Peyer's patch (tissue), 4 donors: ENCODE data around the gene AHR.

Experiments
- POLR2A ChIP-seq, 2 donors: fragments of 450-650 bp; IDR thresholded peaks; one replicate each; pipeline ENCODE4 v1.5.1; 2017; ENCODE audit warnings: antibody characterized with exemption in 2 of 2, mild to moderate bottlenecking in 2 of 2, moderate library complexity in 2 of 2
- TF ChIP-seq, protein P1 (sequence below), 6 experiments: fragments of 450-650 bp in 4 of 6; fragments of 200-600 bp in 2 of 6; sonication (generic) in 1 of 6; IDR thresholded peaks; one replicate each; pipeline ENCODE4 v1.5.1; 2017 to 2019; ENCODE audit warnings: antibody characterized with exemption in 6 of 6, mild to moderate bottlenecking in 3 of 6, moderate library complexity in 1 of 6

DNA sequence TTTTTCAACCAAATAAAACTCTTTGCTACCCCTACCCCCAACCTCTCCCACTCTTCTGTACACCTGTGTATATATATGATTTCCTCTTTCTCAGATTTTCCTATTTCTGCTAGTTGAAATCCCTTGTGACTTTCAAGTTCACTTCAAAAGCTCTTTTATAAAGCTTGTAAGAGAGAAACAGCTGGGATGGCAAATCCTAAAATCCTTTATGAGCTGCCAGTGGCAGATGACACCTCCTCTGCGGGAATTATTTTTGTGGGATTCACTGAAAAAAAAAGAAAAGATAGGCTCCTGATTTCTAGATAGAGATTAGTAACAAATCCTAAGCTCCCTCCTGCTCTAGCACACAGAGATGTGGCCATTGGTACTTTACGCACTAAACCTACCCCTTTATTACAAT lies 92.9 kb downstream of the AHR start:
- no peak for TF ChIP-seq POLR2A (IDR thresholded peaks at IDR 0.05)
- TF ChIP-seq, protein P1, sequence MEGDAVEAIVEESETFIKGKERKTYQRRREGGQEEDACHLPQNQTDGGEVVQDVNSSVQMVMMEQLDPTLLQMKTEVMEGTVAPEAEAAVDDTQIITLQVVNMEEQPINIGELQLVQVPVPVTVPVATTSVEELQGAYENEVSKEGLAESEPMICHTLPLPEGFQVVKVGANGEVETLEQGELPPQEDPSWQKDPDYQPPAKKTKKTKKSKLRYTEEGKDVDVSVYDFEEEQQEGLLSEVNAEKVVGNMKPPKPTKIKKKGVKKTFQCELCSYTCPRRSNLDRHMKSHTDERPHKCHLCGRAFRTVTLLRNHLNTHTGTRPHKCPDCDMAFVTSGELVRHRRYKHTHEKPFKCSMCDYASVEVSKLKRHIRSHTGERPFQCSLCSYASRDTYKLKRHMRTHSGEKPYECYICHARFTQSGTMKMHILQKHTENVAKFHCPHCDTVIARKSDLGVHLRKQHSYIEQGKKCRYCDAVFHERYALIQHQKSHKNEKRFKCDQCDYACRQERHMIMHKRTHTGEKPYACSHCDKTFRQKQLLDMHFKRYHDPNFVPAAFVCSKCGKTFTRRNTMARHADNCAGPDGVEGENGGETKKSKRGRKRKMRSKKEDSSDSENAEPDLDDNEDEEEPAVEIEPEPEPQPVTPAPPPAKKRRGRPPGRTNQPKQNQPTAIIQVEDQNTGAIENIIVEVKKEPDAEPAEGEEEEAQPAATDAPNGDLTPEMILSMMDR (IDR thresholded peaks at IDR 0.05), result no peak
